GM19023 (cell line): ENCODE data around the gene CHPF2.

Experiments
- ATAC-seq: cut with Tn5 transposase; IDR thresholded peaks from one replicate; pipeline ENCODE4 v1.9.1; 2021; ENCODE audit warnings: mild to moderate bottlenecking, moderate library complexity; ENCODE audit not compliant: unreplicated experiment

Gene CHPF2

GRCh38 chr7:151231080-151231479 is 1.2 kb upstream of the CHPF2 start:
- no peak for ATAC-seq

GRCh38 chr7:151232917-151233701 is 826 bp downstream of the CHPF2 start:
- ATAC-seq = peak; percentile 32

- ATAC-seq = no peak
Observed at GRCh38 chr7:151233804-151234203, 1.5 kb downstream of the CHPF2 start.

DNA sequence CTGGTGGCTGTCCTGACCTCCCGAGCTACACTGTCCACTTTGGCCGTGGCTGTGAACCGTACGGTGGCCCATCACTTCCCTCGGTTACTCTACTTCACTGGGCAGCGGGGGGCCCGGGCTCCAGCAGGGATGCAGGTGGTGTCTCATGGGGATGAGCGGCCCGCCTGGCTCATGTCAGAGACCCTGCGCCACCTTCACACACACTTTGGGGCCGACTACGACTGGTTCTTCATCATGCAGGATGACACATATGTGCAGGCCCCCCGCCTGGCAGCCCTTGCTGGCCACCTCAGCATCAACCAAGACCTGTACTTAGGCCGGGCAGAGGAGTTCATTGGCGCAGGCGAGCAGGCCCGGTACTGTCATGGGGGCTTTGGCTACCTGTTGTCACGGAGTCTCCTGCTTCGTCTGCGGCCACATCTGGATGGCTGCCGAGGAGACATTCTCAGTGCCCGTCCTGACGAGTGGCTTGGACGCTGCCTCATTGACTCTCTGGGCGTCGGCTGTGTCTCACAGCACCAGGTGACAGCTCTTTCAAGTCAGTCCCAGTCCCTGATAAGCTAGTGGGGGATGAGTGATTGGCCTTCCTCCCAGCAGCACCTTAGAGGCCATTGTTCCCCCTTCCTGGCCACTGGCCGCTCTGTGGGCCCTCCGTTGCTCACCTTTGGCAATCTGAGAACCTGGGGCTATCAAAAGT is 3.0 kb downstream of the CHPF2 start:
- ATAC-seq = no peak

DNA sequence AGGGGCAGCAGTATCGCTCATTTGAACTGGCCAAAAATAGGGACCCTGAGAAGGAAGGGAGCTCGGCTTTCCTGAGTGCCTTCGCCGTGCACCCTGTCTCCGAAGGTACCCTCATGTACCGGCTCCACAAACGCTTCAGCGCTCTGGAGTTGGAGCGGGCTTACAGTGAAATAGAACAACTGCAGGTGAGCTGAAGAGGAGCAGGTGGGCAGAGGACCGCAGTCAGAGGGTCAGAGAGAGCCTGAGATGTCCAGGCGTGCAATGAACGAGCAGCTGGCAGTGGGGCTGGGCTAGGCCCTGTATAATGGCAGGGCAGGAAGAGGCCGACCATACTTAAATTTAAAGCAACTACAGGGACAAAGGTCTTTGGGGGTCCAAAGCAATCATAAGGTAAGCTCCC is 4.1 kb downstream of the CHPF2 start:
- ATAC-seq = no peak

DNA sequence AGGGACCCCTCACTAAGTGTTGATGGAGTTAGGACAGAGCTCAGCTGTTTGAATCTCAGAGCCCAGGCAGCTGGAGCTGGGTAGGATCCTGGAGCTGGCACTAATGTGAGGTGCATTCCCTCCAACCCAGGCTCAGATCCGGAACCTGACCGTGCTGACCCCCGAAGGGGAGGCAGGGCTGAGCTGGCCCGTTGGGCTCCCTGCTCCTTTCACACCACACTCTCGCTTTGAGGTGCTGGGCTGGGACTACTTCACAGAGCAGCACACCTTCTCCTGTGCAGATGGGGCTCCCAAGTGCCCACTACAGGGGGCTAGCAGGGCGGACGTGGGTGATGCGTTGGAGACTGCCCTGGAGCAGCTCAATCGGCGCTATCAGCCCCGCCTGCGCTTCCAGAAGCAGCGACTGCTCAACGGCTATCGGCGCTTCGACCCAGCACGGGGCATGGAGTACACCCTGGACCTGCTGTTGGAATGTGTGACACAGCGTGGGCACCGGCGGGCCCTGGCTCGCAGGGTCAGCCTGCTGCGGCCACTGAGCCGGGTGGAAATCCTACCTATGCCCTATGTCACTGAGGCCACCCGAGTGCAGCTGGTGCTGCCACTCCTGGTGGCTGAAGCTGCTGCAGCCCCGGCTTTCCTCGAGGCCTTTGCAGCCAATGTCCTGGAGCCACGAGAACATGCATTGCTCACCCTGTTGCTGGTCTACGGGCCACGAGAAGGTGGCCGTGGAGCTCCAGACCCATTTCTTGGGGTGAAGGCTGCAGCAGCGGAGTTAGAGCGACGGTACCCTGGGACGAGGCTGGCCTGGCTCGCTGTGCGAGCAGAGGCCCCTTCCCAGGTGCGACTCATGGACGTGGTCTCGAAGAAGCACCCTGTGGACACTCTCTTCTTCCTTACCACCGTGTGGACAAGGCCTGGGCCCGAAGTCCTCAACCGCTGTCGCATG is 5.2 kb downstream of the CHPF2 start:
- ATAC-seq = no peak

- no peak for ATAC-seq
Observed at GRCh38 chr7:151238190-151238810, 6.0 kb downstream of the CHPF2 start.

DNA sequence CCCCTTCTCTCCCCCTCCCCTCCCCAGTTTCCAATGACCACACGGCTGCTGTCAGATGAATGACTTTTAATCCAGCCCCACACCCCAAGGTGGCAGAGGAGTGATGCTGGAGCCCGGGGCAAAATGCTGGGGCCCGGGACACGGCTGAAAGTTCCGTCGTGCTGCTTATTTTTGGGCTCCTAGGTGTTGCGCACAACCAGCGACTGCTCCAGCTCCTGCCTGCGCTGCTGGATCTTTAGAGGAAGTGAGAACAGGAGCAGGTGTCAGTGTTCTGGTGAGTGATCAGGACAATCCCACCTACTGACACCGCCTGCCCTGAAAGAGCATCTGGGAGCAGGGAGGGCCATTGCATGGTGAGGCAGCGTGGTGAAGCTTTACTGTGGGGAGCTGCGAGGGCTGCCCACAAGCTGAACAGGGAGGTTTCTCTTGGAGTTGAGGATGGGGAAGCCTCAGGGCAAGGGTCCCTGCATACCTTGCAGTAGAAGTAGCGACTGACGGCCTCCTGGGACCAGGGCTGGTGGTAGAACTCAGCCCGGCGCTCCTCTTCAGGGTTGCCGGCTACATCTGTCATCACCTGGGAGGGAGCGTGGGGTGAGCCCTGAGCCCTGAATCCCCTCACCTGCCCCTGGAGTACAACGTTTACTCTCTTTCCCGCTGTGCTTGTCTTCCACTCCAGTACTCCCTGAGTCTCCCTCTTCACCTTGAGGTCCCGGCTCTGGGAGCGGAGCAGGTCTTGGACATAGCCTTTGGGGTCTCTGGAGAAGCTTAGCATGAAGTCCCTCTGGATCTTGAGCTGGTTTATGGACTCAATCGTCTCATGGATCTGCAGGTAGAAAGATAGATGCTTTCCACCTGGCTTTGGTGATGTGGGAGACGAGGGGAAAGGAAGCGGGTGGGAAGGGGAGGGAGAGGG is 6.9 kb downstream of the CHPF2 start:
- ATAC-seq = no peak

DNA sequence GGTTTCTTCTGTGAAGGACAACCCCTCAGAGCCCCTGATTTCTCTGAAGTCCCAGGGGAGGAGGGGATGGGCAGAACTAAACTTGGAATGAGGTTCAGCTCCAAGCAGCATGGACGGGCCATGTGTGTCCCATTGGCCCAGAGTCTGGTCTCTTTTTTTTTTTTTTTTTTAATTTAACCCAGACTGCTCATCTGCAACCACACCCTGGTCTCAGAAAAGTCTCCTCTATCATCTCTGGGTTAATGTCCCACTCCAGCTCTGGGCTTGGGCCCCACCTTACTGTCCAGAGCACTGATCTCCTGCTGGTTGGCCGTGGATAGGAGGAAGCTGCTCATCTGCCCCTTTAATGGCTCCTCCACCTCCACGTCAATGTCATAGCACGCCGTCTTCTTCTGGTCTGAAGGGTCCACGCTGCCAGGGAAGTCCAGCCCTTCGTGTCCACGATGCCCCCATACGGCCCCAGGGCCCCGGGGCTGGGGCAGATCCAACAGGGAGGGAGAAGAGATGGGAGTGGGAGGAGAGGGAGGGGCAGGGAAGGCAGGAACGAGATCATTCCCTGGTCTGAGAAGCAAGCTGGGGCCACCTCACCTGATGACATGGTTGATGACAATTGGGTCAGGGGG is 7.7 kb downstream of the CHPF2 start:
- ATAC-seq = no peak

DNA sequence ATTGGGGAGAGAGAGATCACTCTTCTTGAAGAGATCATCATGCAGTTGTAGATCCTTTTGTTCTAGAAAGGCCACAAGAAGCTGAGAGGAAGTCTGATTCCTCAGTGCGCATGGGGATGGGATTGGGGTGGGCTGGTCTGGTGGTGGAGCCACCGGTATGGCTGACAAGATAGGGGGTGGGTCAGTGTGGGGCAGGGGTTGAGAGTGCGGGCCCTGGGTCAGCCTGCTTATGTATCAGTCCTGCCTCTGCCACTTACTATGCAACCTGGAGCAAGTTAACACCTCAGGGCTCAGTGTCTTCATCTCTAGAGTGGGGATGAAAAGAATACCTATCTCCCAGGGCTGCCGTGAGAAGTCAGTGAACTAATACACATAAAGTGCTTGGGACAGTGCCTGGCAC is 8.3 kb downstream of the CHPF2 start:
- no peak for ATAC-seq

GRCh38 chr7:151240942-151241754 is 8.9 kb downstream of the CHPF2 start:
- no peak for ATAC-seq

GRCh38 chr7:151241755-151242096 is 9.4 kb downstream of the CHPF2 start:
- no peak for ATAC-seq

DNA sequence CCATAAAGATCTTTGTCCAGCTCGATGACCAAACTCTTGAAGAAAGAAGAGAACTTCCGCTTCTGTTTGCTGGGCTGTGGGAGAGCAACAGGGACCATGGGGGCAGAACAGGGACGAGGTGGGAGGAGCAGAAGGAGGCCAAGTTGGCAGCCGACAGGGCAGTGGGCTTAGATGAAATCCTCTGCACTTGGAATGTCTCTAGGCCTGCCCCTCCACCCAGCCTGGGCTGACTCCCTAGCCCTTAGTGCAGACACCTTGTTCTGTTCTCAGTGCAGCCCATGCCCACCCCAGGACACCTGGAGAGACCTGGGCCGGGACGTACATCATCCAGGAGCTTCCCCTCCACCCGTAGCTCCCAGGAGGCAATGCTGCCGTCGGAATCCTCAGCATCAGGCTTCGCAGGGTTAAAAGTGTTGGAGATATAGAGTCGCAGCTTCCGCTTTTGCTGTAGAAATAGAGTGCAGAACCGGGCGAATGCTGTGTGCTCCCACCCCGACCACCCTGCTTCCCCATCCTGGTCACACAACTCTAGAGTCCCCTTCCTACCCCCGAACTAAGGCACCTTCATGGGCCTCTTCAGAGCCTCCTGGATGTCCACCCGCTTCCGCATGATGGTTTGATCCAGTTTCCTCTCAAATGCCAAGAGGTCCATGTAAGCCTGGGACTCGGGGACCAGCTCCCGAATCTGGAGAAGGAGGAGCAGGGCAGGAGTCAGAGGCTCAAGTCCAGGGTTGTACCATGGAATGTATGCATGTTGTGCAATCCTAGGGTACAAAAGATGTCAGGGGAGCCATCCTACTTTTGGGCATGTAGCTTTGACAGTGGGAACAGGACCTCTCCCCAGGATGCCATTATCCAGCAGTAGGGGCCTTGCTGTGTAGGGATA is 10.1 kb downstream of the CHPF2 start:
- no peak for ATAC-seq

- ATAC-seq = no peak
Observed at GRCh38 chr7:151243045-151243349, 10.7 kb downstream of the CHPF2 start.

- ATAC-seq = no peak
Observed at GRCh38 chr7:151243408-151244195, 11.3 kb downstream of the CHPF2 start.

DNA sequence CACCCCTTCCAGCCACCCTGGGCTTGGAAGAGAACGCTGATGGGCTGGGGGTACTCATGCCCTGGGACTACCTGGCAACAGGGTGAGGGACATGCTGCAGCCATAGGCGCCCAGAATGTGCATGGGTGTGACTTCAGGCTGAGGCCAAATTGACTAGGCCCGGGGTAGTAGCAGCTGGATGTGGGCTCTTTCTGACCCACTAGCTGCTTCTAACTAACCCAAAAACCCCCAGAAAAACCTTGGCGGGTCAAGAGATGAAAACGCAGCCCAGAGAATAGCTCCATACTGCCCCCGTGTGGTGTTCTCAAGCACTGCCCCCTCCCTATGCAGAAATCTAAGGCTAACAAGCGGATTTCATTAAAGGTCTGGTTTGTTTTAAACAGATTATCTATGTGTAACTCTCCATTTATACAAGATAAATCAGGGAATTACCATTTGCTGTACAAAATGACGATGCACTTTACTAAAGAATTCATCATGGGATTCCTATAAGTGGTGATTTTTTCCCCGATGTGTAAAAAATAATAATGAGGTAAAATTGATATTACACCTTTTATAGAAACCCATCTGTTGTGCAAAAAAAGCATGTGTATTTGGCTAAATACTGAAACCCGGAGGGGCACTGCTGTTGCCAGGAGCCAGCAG is 12.0 kb downstream of the CHPF2 start:
- ATAC-seq = no peak
